NCI-H1105 treated with DMSO at 0.1 percent for 48 hours (cell line): ENCODE data around the gene NECTIN4.
"Not testable (repeated sequence)": the region's sequence is repeated elsewhere in the genome, so short reads cannot be mapped to it uniquely, and the experiment has no call there.

Source experiments
- DNase-seq: peaks from one replicate; lab custom pipeline; 2025; lab: John Stamatoyannopoulos, UW

NECTIN4 gene

GRCh38 chr1:161082483-161082882 lies 6.9 kb downstream of the NECTIN4 start:
- no peak for DNase-seq

GRCh38 chr1:161081519-161081918 lies 7.8 kb downstream of the NECTIN4 start:
- DNase-seq, result no peak

- DNase-seq, result no peak
Measured at GRCh38 chr1:161080441-161081405, 8.6 kb downstream of the NECTIN4 start.

GRCh38 chr1:161079436-161080110 lies 9.8 kb downstream of the NECTIN4 start:
- DNase-seq, result no peak

GRCh38 chr1:161077426-161077825 lies 11.9 kb downstream of the NECTIN4 start:
- DNase-seq, result no peak

- no peak for DNase-seq
Measured at GRCh38 chr1:161076410-161076809, 12.9 kb downstream of the NECTIN4 start.

GRCh38 chr1:161074676-161075368 lies 14.5 kb downstream of the NECTIN4 start:
- peak; percentile 7 for DNase-seq

GRCh38 chr1:161073474-161074121 lies 15.8 kb downstream of the NECTIN4 start:
- DNase-seq, result no peak

- DNase-seq, result no peak
Measured at GRCh38 chr1:161072751-161073449, 16.5 kb downstream of the NECTIN4 start.

GRCh38 chr1:161071886-161072371 lies 17.4 kb downstream of the NECTIN4 start:
- peak; percentile 4 for DNase-seq

GRCh38 chr1:161070761-161071160 lies 18.6 kb downstream of the NECTIN4 start:
- no peak for DNase-seq

GRCh38 chr1:161069731-161070270 lies 19.6 kb downstream of the NECTIN4 start, which contains the start of gene ARHGAP30:
Gene ARHGAP30, minus strand, starts transcription at chr1:161069891. Its CDS starts 267 bp downstream, at chr1:161069624.
- DNase-seq, result no peak

- DNase-seq, result no peak
Measured at GRCh38 chr1:161069241-161069640, 20.1 kb downstream of the NECTIN4 start.

- no peak for DNase-seq
Measured at GRCh38 chr1:161068306-161069234, 20.8 kb downstream of the NECTIN4 start.

GRCh38 chr1:161066694-161067093 lies 22.7 kb downstream of the NECTIN4 start:
- DNase-seq, result no peak

- not testable (repeated sequence) for DNase-seq
Measured at GRCh38 chr1:161065681-161066080, 23.7 kb downstream of the NECTIN4 start.

- DNase-seq, result not testable (repeated sequence)
Measured at GRCh38 chr1:161063936-161064335, 25.4 kb downstream of the NECTIN4 start.

GRCh38 chr1:161061419-161061818 lies 27.9 kb downstream of the NECTIN4 start:
- no peak for DNase-seq

- DNase-seq, result no peak
Measured at GRCh38 chr1:161059293-161059692, 30.1 kb downstream of the NECTIN4 start.

GRCh38 chr1:161054805-161055204 lies 34.6 kb downstream of the NECTIN4 start:
- DNase-seq, result no peak
